GM12878 (cell line): ENCODE measurements around the gene NOVA1. TPM values are rescaled to one million over a fixed set of nuclear protein-coding genes. Genes with fewer than 3 reads are reported as not detected.

Experiments
- ATAC-seq: fragments of 200-7000 bp; cut with Tn5 transposase; 3 replicates; pipeline ENCODE4 v1.9.1; 2020; ENCODE audit warnings: mild to moderate bottlenecking, moderate library complexity
- BruUV-seq: library from RNA; stranded (reverse); fragments of 400-500 nt; replicated peaks from 2 replicates; lab custom pipeline; 2021; lab: Mats Ljungman, UMichigan
- CTCF ChIA-PET: fragments of 300-600 bp; sonication (Branson Sonifier 250); formaldehyde crosslinking; extraction: SDS; loops from one replicate; lab custom pipeline; 2021; ENCODE audit warnings: inconsistent platforms; lab: Yijun Ruan, JAX
- POLR2A ChIA-PET: fragments of 350-600 bp; formaldehyde crosslinking; extraction: SDS; loops from one replicate; lab custom pipeline; 2021; ENCODE audit warnings: inconsistent platforms; lab: Charles Lee
- RAD21 ChIA-PET: fragments of 300-600 bp; sonication (Branson Sonifier 250); formaldehyde crosslinking; loops from one replicate; lab custom pipeline; 2023; ENCODE audit warnings: antibody characterized with exemption; ENCODE audit not compliant: unreplicated experiment; lab: Charles Lee
- SMC1A ChIA-PET: fragments of 300-600 bp; sonication (Branson Sonifier 250); formaldehyde crosslinking; loops from one replicate; lab custom pipeline; 2023; ENCODE audit not compliant: unreplicated experiment, uncharacterized antibody; lab: Charles Lee
- DNase-seq: peaks from one replicate; pipeline ENCODE4 v3.0.0-alpha.2; 2011; ENCODE audit warnings: low read depth, low spot score
- FAIRE-seq: peaks from 3 replicates; lab custom pipeline; 2011; peaks lifted over from hg19 to GRCh38; lab: Jason Lieb, UNC
- H2AFZ ChIP-seq: 2 replicates; pipeline ENCODE4 v1.6.0; 2011; ENCODE audit warnings: low read depth, low read length, control low read depth; ENCODE audit not compliant: control insufficient read depth
- H3K27ac ChIP-seq: 2 replicates; pipeline ENCODE4 v1.5.1; 2011; ENCODE audit warnings: control low read depth; ENCODE audit not compliant: control insufficient read depth, insufficient read depth
- H3K27me3 ChIP-seq, 2 experiments: replicated peaks in 1 of 2; 2 replicates each; pipeline versions ENCODE4 v1.6.0 to v1.6.1; 2011; ENCODE audit warnings: low read length in 1 of 2; ENCODE audit not compliant: control insufficient read depth in 2 of 2, insufficient read depth in 2 of 2
- H3K36me3 ChIP-seq, 2 experiments: 2 replicates each; pipeline ENCODE4 v1.5.1; 2011; ENCODE audit warnings: low read length in 1 of 2; ENCODE audit not compliant: control insufficient read depth in 2 of 2, insufficient read depth in 2 of 2
- H3K4me1 ChIP-seq: 2 replicates; pipeline ENCODE4 v1.6.1; 2011; ENCODE audit warnings: mild to moderate bottlenecking, low read length, moderate library complexity, mixed read lengths; ENCODE audit not compliant: control insufficient read depth, insufficient read depth
- H3K4me2 ChIP-seq: 2 replicates; pipeline ENCODE4 v1.6.0; 2011; ENCODE audit warnings: control low read depth; ENCODE audit not compliant: control insufficient read depth, insufficient read depth
- H3K4me3 ChIP-seq: fragments of 200-600 bp; sonication (generic); 2 replicates; pipeline ENCODE4 v1.5.1; 2016
- H3K79me2 ChIP-seq: 2 replicates; pipeline ENCODE4 v1.6.0; 2011; ENCODE audit warnings: low read length; ENCODE audit not compliant: control insufficient read depth, insufficient read depth
- H3K9ac ChIP-seq: 2 replicates; pipeline ENCODE4 v1.8.0; 2011; ENCODE audit warnings: low read length, control low read depth, mixed read lengths; ENCODE audit not compliant: control insufficient read depth, insufficient read depth
- H3K9me3 ChIP-seq: replicated peaks from 3 replicates; pipeline ENCODE4 v1.5.1; 2011; ENCODE audit warnings: mild to moderate bottlenecking, low read length; ENCODE audit not compliant: control insufficient read depth, insufficient read depth
- H4K20me1 ChIP-seq: 2 replicates; pipeline ENCODE4 v1.6.0; 2011; ENCODE audit not compliant: control insufficient read depth, insufficient read depth
- BACH1 ChIP-seq: fragments of 450-650 bp; IDR thresholded peaks from 2 replicates; pipeline ENCODE4 v1.6.1; 2017; ENCODE audit warnings: mild to moderate bottlenecking, borderline replicate concordance
- BMI1 ChIP-seq: fragments of 450-650 bp; IDR thresholded peaks from 2 replicates; pipeline ENCODE4 v1.6.1; 2016; ENCODE audit warnings: mild to moderate bottlenecking, moderate library complexity, borderline replicate concordance
- DPF2 ChIP-seq: fragments of 450-650 bp; IDR thresholded peaks from 2 replicates; pipeline ENCODE4 v1.6.1; 2017; ENCODE audit warnings: mild to moderate bottlenecking
- HDGF ChIP-seq: fragments of 450-650 bp; IDR thresholded peaks from 2 replicates; pipeline ENCODE4 v1.6.1; 2016; ENCODE audit warnings: antibody characterized with exemption
- IKZF1 ChIP-seq: fragments of 450-650 bp; conservative IDR thresholded peaks from 2 replicates; pipeline ENCODE4 v1.6.1; 2017; ENCODE audit warnings: antibody characterized with exemption, mild to moderate bottlenecking
- JUND ChIP-seq: IDR thresholded peaks from 2 replicates; pipeline ENCODE4 v1.6.1; 2012; ENCODE audit warnings: low read depth, mild to moderate bottlenecking, low read length, improper control_type of control experiment, moderate library complexity
- NKRF ChIP-seq: fragments of 450-650 bp; conservative IDR thresholded peaks from 2 replicates; pipeline ENCODE4 v1.6.1; 2017; ENCODE audit warnings: mild to moderate bottlenecking, moderate library complexity
- NR2F1 ChIP-seq: fragments of 450-650 bp; conservative IDR thresholded peaks from 2 replicates; pipeline ENCODE4 v1.6.1; 2017; ENCODE audit warnings: mild to moderate bottlenecking
- RELB ChIP-seq: fragments of 450-650 bp; IDR thresholded peaks from 2 replicates; pipeline ENCODE4 v1.6.1; 2017; ENCODE audit warnings: low read depth, mild to moderate bottlenecking, moderate library complexity
- SKIL ChIP-seq: fragments of 450-650 bp; IDR thresholded peaks from 2 replicates; pipeline ENCODE4 v1.6.1; 2017; ENCODE audit warnings: mild to moderate bottlenecking, low read depth, inconsistent platforms; ENCODE audit not compliant: poor library complexity, severe bottlenecking
- SMAD5 ChIP-seq: IDR thresholded peaks from 2 replicates; pipeline ENCODE4 v1.6.1; 2016; ENCODE audit warnings: antibody characterized with exemption, low read depth
- SREBF1 ChIP-seq: IDR thresholded peaks from 2 replicates; pipeline ENCODE4 v1.6.1; 2012; ENCODE audit warnings: mild to moderate bottlenecking, low read length
- SRF ChIP-seq, 2 experiments: IDR thresholded peaks; 2 replicates each; pipeline ENCODE4 v1.6.1; 2011; ENCODE audit warnings: low read depth in 2 of 2, low read length in 2 of 2, mild to moderate bottlenecking in 1 of 2, moderate library complexity in 1 of 2
- STAT1 ChIP-seq: fragments of 450-650 bp; conservative IDR thresholded peaks from 2 replicates; pipeline ENCODE4 v1.6.1; 2014; ENCODE audit warnings: antibody characterized with exemption, mild to moderate bottlenecking
- SUZ12 ChIP-seq: fragments of 200-600 bp; sonication (generic); IDR thresholded peaks from one replicate; pipeline ENCODE4 v1.6.1; 2018; ENCODE audit warnings: antibody characterized with exemption, mild to moderate bottlenecking; ENCODE audit not compliant: unreplicated experiment
- TCF12 ChIP-seq: IDR thresholded peaks from 2 replicates; pipeline ENCODE4 v1.6.1; 2011; ENCODE audit warnings: low read depth, mild to moderate bottlenecking, low read length
- ZNF217 ChIP-seq: fragments of 450-650 bp; IDR thresholded peaks from 2 replicates; pipeline ENCODE4 v1.6.1; 2017; ENCODE audit warnings: antibody characterized with exemption, mild to moderate bottlenecking
- ZNF24 ChIP-seq: fragments of 450-650 bp; IDR thresholded peaks from 2 replicates; pipeline ENCODE4 v1.6.1; 2017; ENCODE audit warnings: antibody characterized with exemption, mild to moderate bottlenecking
- WGBS: methylation state at CpG from one replicate; pipeline ENCODE4 v1.1.6; 2016; ENCODE audit warnings: low lambda C conversion rate; ENCODE audit not compliant: insufficient replicate concordance, insufficient coverage; ENCODE audit errors: missing lambda C conversion rate; 5-methylcytosine and 5-hydroxymethylcytosine counted together
- in situ Hi-C: fragments of 300-500 bp; cut with MboI; formaldehyde crosslinking; loops from 9 replicates; pipeline ENCODE4 v1.14.3; 2018; ENCODE audit warnings: mixed read lengths
- intact Hi-C: fragments of 100-400 bp; cut with micrococcal nuclease; formaldehyde crosslinking; loops from one replicate; pipeline ENCODE4 v1.14.2; 2022; ENCODE audit not compliant: unreplicated experiment
- polyA plus RNA-seq, 11 experiments: library from polyadenylated mRNA; depleted of rRNA in 4 of 11; unstranded in 6 of 11; stranded (reverse) in 5 of 11; fragments of >200 nt; fragmentation: Nextera tagmentation in 4 of 11; fragmentation: Illumina TruSeq in 1 of 11; extraction: Ambion mirVana in 4 of 11; extraction: Trizol in 1 of 11; gene quantifications; 1 replicate in 1 of 11; 2 replicates in 10 of 11; pipeline versions ENCODE4 v1.2.1 to v1.2.3, GENCODE V29; 2011 to 2016; ENCODE audit warnings: inconsistent platforms in 2 of 11, missing spikeins in 2 of 11, low read depth in 1 of 11
- total RNA-seq, 4 experiments: library from RNA; depleted of rRNA in 3 of 4; stranded (reverse); fragments of >200 nt in 3 of 4; fragmentation: Illumina TruSeq in 1 of 4; extraction: Trizol in 1 of 4; gene quantifications; 2 replicates each; pipeline versions ENCODE4 v1.2.1 to v1.2.3, GENCODE V29; 2013 to 2021
- TF ChIP-seq, protein P1 (sequence below): fragments of 150-350 bp; IDR thresholded peaks from 2 replicates; pipeline ENCODE4 v1.6.1; 2014; ENCODE audit warnings: mild to moderate bottlenecking, low read depth, low read length

The NOVA1 gene
- total and polyA plus RNA-seq, 10 of the 15 experiments (the other 5 are each of a cell fraction or from before 2014, with no cell fraction given), result 0.05 to 0.41 TPM; not detected in 8

DNA sequence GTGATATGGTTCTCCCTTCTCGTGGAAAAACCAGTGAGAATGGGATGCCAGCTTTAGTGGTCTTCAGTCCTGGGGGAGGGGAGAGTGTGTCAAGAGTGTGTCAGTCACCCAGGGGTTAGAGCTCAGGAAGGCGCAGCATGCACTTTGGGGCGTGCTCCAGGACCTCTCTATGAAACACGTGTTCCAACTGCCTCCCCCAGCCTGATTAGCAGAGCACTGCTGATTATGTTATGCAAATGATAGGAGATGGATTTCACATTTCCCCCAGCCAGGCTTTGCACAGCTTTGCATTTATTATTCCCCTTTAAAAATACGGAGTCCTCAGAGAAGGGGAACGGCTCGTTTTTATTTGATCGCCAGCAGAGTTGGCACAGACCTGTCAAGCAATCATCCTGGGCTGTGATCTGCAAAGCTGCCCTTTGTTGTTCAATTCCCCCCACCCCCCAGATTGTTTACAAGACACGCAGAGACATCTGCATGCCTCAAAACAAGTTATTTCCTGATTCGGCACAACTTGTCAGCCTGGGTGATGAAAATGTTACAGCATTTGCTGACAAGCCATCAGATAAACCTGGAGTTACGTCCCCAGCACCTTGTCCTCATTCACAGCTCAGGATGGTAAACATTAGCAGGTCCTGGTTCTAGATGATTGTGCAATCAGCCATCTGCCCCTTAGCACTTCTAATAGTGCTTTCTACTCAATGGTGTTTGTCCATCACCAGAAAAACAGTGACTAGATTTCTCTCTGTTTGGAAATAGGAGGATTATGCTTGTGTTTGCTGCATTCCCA lies 196.5 kb downstream of the NOVA1 start:
- ATAC-seq (no peak), DNase-seq (no peak), FAIRE-seq (no peak)
- intact Hi-C loops (no loop called here), in situ Hi-C loops (no loop called here)
- Histone ChIP-seq H3K4me1 (no peaks in the 10 kb centered on the region), H4K20me1 (no peaks in the 10 kb centered on the region), H2AFZ (no peak overlapping the region), H3K36me3 (no peaks in the 10 kb centered on the region), H3K4me2 (no peak overlapping the region), H3K79me2 (no peaks in the 10 kb centered on the region), H3K9ac (no peak overlapping the region), H3K9me3 (no peaks in the 10 kb centered on the region), H3K27ac (no peak overlapping the region), H3K4me3 (no peak overlapping the region), H3K27me3 (no peaks in the 10 kb centered on the region)
- ChIA-PET SMC1A (no interaction called here), RAD21 (no interaction called here), POLR2A (no interaction called here), CTCF (no interaction called here)
- WGBS, result 7% methylated on average over 11 of the region's 11 CpGs
- no TSS peak for BruUV-seq
- no peak for TF ChIP-seq SUZ12
- TF ChIP-seq HDGF, result no peak
- no peak for TF ChIP-seq BACH1
- no peak for TF ChIP-seq SKIL
- TF ChIP-seq, protein P1, sequence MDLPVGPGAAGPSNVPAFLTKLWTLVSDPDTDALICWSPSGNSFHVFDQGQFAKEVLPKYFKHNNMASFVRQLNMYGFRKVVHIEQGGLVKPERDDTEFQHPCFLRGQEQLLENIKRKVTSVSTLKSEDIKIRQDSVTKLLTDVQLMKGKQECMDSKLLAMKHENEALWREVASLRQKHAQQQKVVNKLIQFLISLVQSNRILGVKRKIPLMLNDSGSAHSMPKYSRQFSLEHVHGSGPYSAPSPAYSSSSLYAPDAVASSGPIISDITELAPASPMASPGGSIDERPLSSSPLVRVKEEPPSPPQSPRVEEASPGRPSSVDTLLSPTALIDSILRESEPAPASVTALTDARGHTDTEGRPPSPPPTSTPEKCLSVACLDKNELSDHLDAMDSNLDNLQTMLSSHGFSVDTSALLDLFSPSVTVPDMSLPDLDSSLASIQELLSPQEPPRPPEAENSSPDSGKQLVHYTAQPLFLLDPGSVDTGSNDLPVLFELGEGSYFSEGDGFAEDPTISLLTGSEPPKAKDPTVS, result no peak
- TF ChIP-seq SMAD5, result no peak
- no peak for TF ChIP-seq SREBF1
- TF ChIP-seq NKRF, result no peak
- no peak for TF ChIP-seq TCF12
- TF ChIP-seq JUND, result no peak
- no peak for TF ChIP-seq BMI1
- TF ChIP-seq ZNF24, result no peak
- TF ChIP-seq ZNF217, result no peak
- no peak for TF ChIP-seq RELB
- no peak for TF ChIP-seq IKZF1
- no peak for TF ChIP-seq NR2F1
- no peak for TF ChIP-seq DPF2
- no peak for TF ChIP-seq STAT1
- TF ChIP-seq SRF (IDR thresholded peaks at IDR 0.05; ENCODE audit: low read depth in 2 of 2, low read length in 2 of 2), result no peak
